ENCODE measurements around the gene IPO13.

IPO13 gene

GRCh38 chr1:44016041-44016889 is 69.5 kb downstream of the IPO13 start:
- Histone ChIP-seq H3K4me3 (replicated peaks; ENCODE audit: low read depth, low read length) (no peak overlapping the region), H3K27me3 (replicated peaks; ENCODE audit: control insufficient read depth, insufficient read depth, low read length) (no peaks in the 10 kb centered on the region; the same call in 1 of the 2 replicates), H3K36me3 (ENCODE audit: control insufficient read depth, insufficient read depth, low read length) (no peaks in the 10 kb centered on the region)
- DNase-seq (ENCODE audit: extremely low read depth, insufficient read length): no peak
- TF ChIP-seq CTCF (IDR thresholded peaks at IDR 0.05; ENCODE audit: insufficient read depth, low read length, poor library complexity, severe bottlenecking): no peak

GRCh38 chr1:44016890-44017400 is 70.2 kb downstream of the IPO13 start:
- no peak for TF ChIP-seq CTCF (IDR thresholded peaks at IDR 0.05; ENCODE audit: insufficient read depth, low read length, poor library complexity, severe bottlenecking)
- H3K4me3 ChIP-seq (replicated peaks; ENCODE audit: low read depth, low read length): no peak overlapping the region
- DNase-seq (ENCODE audit: extremely low read depth, insufficient read length): no peak
- H3K27me3 ChIP-seq (replicated peaks; ENCODE audit: control insufficient read depth, insufficient read depth, low read length): no peaks in the 10 kb centered on the region; the same call in 1 of the 2 replicates
- no peaks in the 10 kb centered on the region for H3K36me3 ChIP-seq (ENCODE audit: control insufficient read depth, insufficient read depth, low read length)
